Sigmoid colon (tissue), 7 donors: Measurements from ENCODE around the gene HSPA1B. TPM values are rescaled to one million over a fixed set of nuclear protein-coding genes. Genes with fewer than 3 reads are reported as not detected.
"Not testable (repeated sequence)": the region's sequence is repeated elsewhere in the genome, so short reads cannot be mapped to it uniquely, and the experiment has no call there.

ENCODE experiments used
- DNase-seq: peaks from one replicate; pipeline ENCODE4 v3.0.0-alpha.2; 2019
- H3K27ac ChIP-seq, 4 donors: fragments of 200-600 bp; sonication (generic); one replicate each; pipeline ENCODE4 v1.5.1; 2016 to 2019; ENCODE audit warnings: mild to moderate bottlenecking in 1 of 4
- H3K27me3 ChIP-seq, 3 donors: fragments of 200-600 bp; sonication (generic); one replicate each; pipeline ENCODE4 v1.5.1; 2019; ENCODE audit warnings: mild to moderate bottlenecking in 1 of 3
- H3K36me3 ChIP-seq, 4 donors: fragments of 200-600 bp; sonication (generic); one replicate each; pipeline ENCODE4 v1.5.1; 2016 to 2019
- H3K4me1 ChIP-seq, 4 donors: fragments of 200-600 bp; sonication (generic); one replicate each; pipeline ENCODE4 v1.5.1; 2017 to 2019
- H3K4me3 ChIP-seq, 4 donors: fragments of 200-600 bp; sonication (generic); one replicate each; pipeline ENCODE4 v1.5.1; 2017 to 2019; ENCODE audit warnings: mild to moderate bottlenecking in 2 of 4, moderate library complexity in 1 of 4
- H3K9me3 ChIP-seq, 4 donors: fragments of 200-600 bp in 3 of 4; sonication (generic) in 3 of 4; one replicate each; pipeline versions ENCODE4 v1.5.1 to v1.6.1; 2013 to 2019
- EP300 ChIP-seq, 4 donors: sonication (generic); formaldehyde crosslinking; IDR thresholded peaks; one replicate each; pipeline ENCODE4 v1.6.1; 2017; ENCODE audit warnings: antibody characterized with exemption in 4 of 4
- POLR2A ChIP-seq, 2 donors: fragments of 450-650 bp; IDR thresholded peaks; one replicate each; pipeline ENCODE4 v1.6.1; 2016; ENCODE audit warnings: antibody characterized with exemption in 2 of 2, mild to moderate bottlenecking in 2 of 2, moderate library complexity in 2 of 2
- POLR2AphosphoS5 ChIP-seq, 4 donors: sonication (generic); formaldehyde crosslinking; IDR thresholded peaks; one replicate each; pipeline ENCODE4 v1.6.1; 2017; ENCODE audit warnings: antibody characterized with exemption in 4 of 4
- WGBS, 2 donors: extraction: QIAGEN DNeasy Blood & Tissue Kit; methylation state at CpG; one replicate each; pipeline ENCODE4 v1.1.7; 2013; 5-methylcytosine and 5-hydroxymethylcytosine counted together
- intact Hi-C: fragments of 100-400 bp; cut with DNase I; formaldehyde crosslinking; loops from one replicate; pipeline ENCODE4 v1.15.1; 2023
- polyA plus RNA-seq, 3 donors: library from polyadenylated mRNA; stranded (reverse); fragments of 200-250 nt; gene quantifications; one replicate each; pipeline ENCODE4 v1.2.3, GENCODE V29; 2013
- total RNA-seq, 4 donors: library from RNA; depleted of rRNA; stranded (reverse); fragments of >200 nt; gene quantifications; one replicate each; pipeline ENCODE4 v1.1.0, GENCODE V29; 2016
- TF ChIP-seq, protein P1 (sequence below), 4 experiments: fragments of 450-650 bp in 3 of 4; fragments of 200-600 bp in 1 of 4; IDR thresholded peaks; one replicate each; pipeline ENCODE4 v1.5.1; 2016 to 2019; ENCODE audit warnings: antibody characterized with exemption in 4 of 4, mild to moderate bottlenecking in 3 of 4, moderate library complexity in 2 of 4
- donor health status: healthy with polysubstance abuse.
- donor health status: Bipolar disorder and iron deficiency.
- donor health status: healthy.

HSPA1B gene
- total and polyA plus RNA-seq, 7 donors = 63.1 to 237 (median 104) TPM

DNA sequence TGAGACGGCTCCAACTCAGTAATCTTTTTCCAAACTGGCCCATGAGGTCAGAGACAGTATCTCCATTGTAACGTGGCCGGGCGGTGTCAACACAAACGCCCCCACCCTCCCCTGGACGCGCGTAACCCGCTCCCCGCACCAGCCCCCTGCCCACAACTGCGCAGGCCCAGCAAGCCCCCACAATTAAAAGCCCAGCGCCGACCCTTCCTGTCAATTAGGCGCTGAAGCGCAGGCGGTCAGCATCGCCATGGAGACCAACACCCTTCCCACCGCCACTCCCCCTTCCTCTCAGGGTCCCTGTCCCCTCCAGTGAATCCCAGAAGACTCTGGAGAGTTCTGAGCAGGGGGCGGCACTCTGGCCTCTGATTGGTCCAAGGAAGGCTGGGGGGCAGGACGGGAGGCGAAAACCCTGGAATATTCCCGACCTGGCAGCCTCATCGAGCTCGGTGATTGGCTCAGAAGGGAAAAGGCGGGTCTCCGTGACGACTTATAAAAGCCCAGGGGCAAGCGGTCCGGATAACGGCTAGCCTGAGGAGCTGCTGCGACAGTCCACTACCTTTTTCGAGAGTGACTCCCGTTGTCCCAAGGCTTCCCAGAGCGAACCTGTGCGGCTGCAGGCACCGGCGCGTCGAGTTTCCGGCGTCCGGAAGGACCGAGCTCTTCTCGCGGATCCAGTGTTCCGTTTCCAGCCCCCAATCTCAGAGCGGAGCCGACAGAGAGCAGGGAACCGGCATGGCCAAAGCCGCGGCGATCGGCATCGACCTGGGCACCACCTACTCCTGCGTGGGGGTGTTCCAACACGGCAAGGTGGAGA, 12.3 kb upstream of the HSPA1B start, which contains the start of the genes HSPA1A and HSPA1L:
Gene HSPA1A (plus strand): TSS at position 519 of the 814 bp plus-strand sequence. CDS start 214 bp downstream, at position 733.
Gene HSPA1L (minus strand): TSS at position 259 of the 814 bp plus-strand sequence. CDS start 3,311 bp downstream, outside the sequence.
- Histone ChIP-seq H3K4me1 (peaks cover 0 to 41% (median 39%) of the 10 kb centered on the region in 4 donors), H3K27me3 (no peaks in the 10 kb centered on the region), H3K4me3 (peak within 1 kb of the TSS; percentile 61 to 78 (median 65)), H3K36me3 (no peaks in the 10 kb centered on the region), H3K27ac (peak within 1 kb of the TSS; percentile 95 to 100 (median 99)), H3K9me3 (no peaks in the 10 kb centered on the region)
- peak; percentile 100 for TF ChIP-seq POLR2AphosphoS5 (IDR thresholded peaks at IDR 0.05)
- TF ChIP-seq EP300 (IDR thresholded peaks at IDR 0.05) = peak in 1 of 4 donors; percentile 74
- TF ChIP-seq POLR2A (IDR thresholded peaks at IDR 0.05) = peak; percentile 100
- TF ChIP-seq, protein P1, sequence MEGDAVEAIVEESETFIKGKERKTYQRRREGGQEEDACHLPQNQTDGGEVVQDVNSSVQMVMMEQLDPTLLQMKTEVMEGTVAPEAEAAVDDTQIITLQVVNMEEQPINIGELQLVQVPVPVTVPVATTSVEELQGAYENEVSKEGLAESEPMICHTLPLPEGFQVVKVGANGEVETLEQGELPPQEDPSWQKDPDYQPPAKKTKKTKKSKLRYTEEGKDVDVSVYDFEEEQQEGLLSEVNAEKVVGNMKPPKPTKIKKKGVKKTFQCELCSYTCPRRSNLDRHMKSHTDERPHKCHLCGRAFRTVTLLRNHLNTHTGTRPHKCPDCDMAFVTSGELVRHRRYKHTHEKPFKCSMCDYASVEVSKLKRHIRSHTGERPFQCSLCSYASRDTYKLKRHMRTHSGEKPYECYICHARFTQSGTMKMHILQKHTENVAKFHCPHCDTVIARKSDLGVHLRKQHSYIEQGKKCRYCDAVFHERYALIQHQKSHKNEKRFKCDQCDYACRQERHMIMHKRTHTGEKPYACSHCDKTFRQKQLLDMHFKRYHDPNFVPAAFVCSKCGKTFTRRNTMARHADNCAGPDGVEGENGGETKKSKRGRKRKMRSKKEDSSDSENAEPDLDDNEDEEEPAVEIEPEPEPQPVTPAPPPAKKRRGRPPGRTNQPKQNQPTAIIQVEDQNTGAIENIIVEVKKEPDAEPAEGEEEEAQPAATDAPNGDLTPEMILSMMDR (IDR thresholded peaks at IDR 0.05) = no peak
- peak; percentile 99 for DNase-seq
- intact Hi-C loops = no loop called here
- 1% methylated on average over 56 of the region's 56 CpGs for WGBS, 2 donors

DNA sequence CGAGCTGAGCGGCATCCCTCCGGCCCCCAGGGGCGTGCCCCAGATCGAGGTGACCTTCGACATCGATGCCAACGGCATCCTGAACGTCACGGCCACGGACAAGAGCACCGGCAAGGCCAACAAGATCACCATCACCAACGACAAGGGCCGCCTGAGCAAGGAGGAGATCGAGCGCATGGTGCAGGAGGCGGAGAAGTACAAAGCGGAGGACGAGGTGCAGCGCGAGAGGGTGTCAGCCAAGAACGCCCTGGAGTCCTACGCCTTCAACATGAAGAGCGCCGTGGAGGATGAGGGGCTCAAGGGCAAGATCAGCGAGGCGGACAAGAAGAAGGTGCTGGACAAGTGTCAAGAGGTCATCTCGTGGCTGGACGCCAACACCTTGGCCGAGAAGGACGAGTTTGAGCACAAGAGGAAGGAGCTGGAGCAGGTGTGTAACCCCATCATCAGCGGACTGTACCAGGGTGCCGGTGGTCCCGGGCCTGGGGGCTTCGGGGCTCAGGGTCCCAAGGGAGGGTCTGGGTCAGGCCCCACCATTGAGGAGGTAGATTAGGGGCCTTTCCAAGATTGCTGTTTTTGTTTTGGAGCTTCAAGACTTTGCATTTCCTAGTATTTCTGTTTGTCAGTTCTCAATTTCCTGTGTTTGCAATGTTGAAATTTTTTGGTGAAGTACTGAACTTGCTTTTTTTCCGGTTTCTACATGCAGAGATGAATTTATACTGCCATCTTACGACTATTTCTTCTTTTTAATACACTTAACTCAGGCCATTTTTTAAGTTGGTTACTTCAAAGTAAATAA, 10.2 kb upstream of the HSPA1B start:
- peaks cover 0 to 55% (median 52%) of the 10 kb centered on the region in 4 donors for H3K4me1 ChIP-seq
- H3K27me3 ChIP-seq, H3K9me3 ChIP-seq, DNase-seq, intact Hi-C loops, H3K36me3 ChIP-seq: not testable (repeated sequence)
- peak overlapping the region; percentile 93 to 98 (median 95) for H3K27ac ChIP-seq
- peak overlapping the region; percentile 22 to 53 (median 46) for H3K4me3 ChIP-seq
- peak in 1 of 4 donors; percentile 29 for TF ChIP-seq POLR2AphosphoS5 (IDR thresholded peaks at IDR 0.05)
- 43 to 56% methylated on average over 15 to 16 of the region's 37 CpGs for WGBS, 2 donors

DNA sequence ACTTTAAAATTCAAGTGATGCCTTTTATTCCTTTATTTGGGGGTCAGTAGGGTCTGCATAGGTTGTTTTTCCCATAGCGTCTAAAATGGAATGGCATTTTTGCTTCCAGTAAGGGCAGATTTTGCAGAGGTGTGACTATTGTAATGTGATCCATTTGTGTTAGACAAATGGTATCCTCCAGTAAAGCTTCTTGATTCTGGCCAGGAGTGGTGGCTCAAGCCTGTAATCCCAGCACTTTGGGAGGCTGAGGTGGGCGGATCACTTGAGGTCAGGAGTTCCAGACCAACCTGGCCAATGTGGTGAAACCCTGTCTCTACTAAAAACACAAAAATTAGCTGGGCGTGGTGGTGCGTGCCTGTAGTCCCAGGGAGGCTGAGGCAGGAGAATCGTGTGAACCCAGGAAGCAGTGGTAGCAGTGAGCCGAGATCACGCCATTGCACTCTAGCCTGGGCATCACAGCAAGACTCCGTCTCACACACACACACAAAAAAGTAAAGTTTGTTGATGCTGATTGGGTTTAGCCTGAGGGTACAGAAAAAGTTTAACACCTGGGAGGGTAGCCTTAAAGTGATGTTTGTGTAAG, 9.5 kb upstream of the HSPA1B start:
- Histone ChIP-seq H3K27ac (peak overlapping the region; percentile 93 to 98 (median 95)), H3K4me3 (peak overlapping the region; percentile 22 to 53 (median 46)), H3K4me1 (peaks cover 0 to 62% (median 56%) of the 10 kb centered on the region in 4 donors)
- H3K27me3 ChIP-seq, H3K9me3 ChIP-seq, DNase-seq, intact Hi-C loops, H3K36me3 ChIP-seq: not testable (repeated sequence)
- 61 to 70% methylated on average over 8 of the region's 8 CpGs for WGBS, 2 donors

DNA sequence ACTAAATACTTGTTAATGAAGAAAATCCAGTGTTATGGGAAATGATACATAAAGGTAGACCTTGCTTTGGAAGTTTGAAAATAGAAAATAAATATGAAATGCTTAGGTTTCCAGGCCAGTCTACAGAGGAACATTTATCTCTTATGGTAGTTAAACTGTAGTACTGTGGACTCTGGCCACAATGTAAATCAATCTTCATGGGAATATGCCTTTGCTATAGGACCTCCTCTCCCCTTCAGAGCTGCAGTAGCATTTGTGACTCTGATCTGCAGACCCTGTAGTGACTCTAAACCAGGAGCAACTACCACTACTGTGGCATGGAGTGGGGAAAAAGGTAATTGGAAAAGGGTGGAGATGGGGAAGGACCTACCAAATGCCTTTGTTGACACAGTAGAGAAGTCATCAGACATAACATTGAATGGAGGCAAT, 7.7 kb upstream of the HSPA1B start:
- Histone ChIP-seq H3K4me1 (peaks cover 0 to 59% (median 58%) of the 10 kb centered on the region in 4 donors), H3K9me3 (no peaks in the 10 kb centered on the region), H3K27ac (peak overlapping the region; percentile 93 to 98 (median 95)), H3K36me3 (no peaks in the 10 kb centered on the region), H3K4me3 (no peak overlapping the region), H3K27me3 (no peaks in the 10 kb centered on the region)
- intact Hi-C loops = loop anchor here (10.0 kb wide), 2 partner anchors 355 to 1205 kb away; partner anchors contain the start of genes AGPAT1, MRPS18B, PPP1R10 and RNF5
- no peak for DNase-seq
- TF ChIP-seq EP300 (IDR thresholded peaks at IDR 0.05) (no peak), POLR2A (IDR thresholded peaks at IDR 0.05) (peak in 1 of 2 donors; percentile 11)

DNA sequence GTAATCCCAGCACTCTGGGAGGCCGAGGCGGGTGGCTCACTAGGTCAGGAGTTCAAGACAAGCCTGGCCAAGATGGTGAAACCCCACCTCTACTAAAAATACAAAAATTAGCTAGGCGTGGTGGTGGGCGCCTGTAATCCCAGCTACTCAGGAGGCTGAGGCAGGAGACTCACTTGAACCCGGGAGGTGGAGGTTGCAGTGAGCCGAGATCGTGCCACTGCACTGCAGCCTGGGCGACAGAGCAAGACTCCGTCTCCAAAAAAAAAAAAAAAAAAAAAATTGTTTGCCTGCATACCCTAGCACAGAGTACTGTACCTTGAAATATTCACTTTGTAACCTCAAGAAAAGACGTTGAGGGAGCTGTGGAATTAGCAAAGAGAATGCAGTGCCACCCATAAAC, 7.1 kb upstream of the HSPA1B start:
- Histone ChIP-seq H3K4me1 (peaks cover 0 to 59% (median 58%) of the 10 kb centered on the region in 4 donors), H3K27ac (peak overlapping the region; percentile 93 to 98 (median 95))
- not testable (repeated sequence) for H3K9me3 ChIP-seq, H3K36me3 ChIP-seq, H3K27me3 ChIP-seq, H3K4me3 ChIP-seq, DNase-seq
- intact Hi-C loops = loop anchor here (10.0 kb wide), 2 partner anchors 354 to 1206 kb away; partner anchors contain the start of genes AGPAT1, MRPS18B, PPP1R10 and RNF5
- WGBS, 2 donors = 68 to 89% methylated on average over 10 of the region's 10 CpGs

DNA sequence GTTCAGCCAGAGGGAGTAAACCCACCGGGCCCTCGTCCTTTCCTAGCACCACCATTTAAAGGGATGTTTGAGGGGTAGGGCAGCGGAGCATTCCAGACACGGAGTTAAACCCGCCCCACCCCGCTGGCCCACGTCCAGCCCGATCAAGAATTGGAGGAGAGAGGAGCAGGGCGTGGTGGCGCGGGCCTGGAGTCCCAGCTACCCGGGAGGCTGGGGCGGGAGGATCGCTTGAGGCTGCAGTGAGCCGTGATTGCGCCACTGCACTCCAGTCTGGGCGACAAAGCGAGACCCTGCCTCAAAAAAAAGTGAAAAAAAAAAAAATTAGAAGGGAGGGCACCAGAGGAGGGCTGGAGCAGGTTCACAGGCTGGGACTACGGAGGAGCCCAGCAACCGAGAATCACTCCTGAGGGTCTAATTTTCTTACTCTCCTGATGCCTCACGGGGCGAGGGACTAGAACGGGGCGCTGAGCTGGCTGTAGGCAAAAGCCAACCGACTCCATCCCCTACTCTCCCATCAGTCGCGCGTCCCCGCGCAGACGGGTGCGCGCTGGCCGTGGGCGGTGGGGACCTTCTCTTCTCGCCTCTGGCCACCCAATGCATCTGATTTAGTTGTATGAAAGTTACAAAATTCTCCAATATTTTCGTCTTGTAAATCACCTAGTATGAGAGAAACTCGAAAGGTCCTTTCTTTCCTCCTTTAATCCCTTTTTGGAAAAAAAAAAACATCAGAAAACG, 6.1 kb upstream of the HSPA1B start:
- H3K27ac ChIP-seq = peak overlapping the region; percentile 93 to 98 (median 95)
- TF ChIP-seq EP300 (IDR thresholded peaks at IDR 0.05) (no peak), POLR2A (IDR thresholded peaks at IDR 0.05) (peak; percentile 2 to 24), POLR2AphosphoS5 (IDR thresholded peaks at IDR 0.05) (peak in 2 of 4 donors; percentile 5 to 21)
- TF ChIP-seq, protein P1 (IDR thresholded peaks at IDR 0.05) = no peak
- no peaks in the 10 kb centered on the region for H3K9me3 ChIP-seq
- WGBS, 2 donors = 2 to 6% methylated on average over 39 of the region's 39 CpGs
- DNase-seq = peak; percentile 89
- intact Hi-C loops = loop anchor here (1.0 to 10.0 kb wide), 3 partner anchors 15 to 1207 kb away; partner anchors contain the start of genes AGPAT1, LSM2, MRPS18B and PPP1R10
- H3K27me3 ChIP-seq = no peaks in the 10 kb centered on the region
- H3K4me3 ChIP-seq = peak overlapping the region; percentile 45 to 61 (median 50)
- H3K36me3 ChIP-seq = no peaks in the 10 kb centered on the region
- H3K4me1 ChIP-seq = peaks cover 0 to 69% (median 66%) of the 10 kb centered on the region in 4 donors
